DND-41 (cell line): ENCODE results near the gene DRC7.

Experiments used
- CTCF ChIP-seq: IDR thresholded peaks from 2 replicates; pipeline ENCODE4 v1.5.1; 2012; ENCODE audit warnings: borderline replicate concordance, low read length, moderate library complexity, mild to moderate bottlenecking; ENCODE audit not compliant: poor library complexity, severe bottlenecking; ENCODE audit errors: extremely low read depth
- EZH2 ChIP-seq: IDR thresholded peaks from 3 replicates; pipeline ENCODE4 v1.6.1; 2012; ENCODE audit warnings: borderline replicate concordance, low read depth, mild to moderate bottlenecking, moderate library complexity, low read length, inconsistent platforms; ENCODE audit not compliant: severe bottlenecking

- TF ChIP-seq CTCF, result no peak
- TF ChIP-seq EZH2, result no peak
Observed at GRCh38 chr16:57694231-57694724, 328 bp upstream of the DRC7 start.
